DMS153 (cell line): ENCODE results near the gene ADAMTS2.

Experiments
- DNase-seq: peaks from one replicate; lab custom pipeline; 2025; lab: John Stamatoyannopoulos, UW

ADAMTS2 gene

DNA sequence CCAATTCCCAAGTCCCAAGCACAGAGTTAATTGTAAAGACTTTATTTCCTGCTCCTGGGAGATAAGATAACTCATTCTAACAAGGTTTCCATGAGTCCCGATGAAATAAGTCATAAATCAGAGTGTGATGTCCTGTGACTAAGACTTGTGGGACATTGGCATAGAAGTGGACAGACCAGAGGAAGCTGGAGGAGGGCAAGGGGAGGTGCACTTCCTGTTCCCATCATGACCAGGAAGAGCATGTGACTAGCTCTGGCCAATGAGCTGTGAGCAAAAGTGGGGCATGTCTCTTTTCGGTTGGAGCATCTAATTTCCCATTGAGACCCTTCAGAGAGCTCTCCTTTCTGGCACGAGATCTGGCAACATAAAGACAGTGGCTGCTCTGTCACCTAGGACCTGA is 184.7 kb downstream of the ADAMTS2 start:
- no peak for DNase-seq

DNA sequence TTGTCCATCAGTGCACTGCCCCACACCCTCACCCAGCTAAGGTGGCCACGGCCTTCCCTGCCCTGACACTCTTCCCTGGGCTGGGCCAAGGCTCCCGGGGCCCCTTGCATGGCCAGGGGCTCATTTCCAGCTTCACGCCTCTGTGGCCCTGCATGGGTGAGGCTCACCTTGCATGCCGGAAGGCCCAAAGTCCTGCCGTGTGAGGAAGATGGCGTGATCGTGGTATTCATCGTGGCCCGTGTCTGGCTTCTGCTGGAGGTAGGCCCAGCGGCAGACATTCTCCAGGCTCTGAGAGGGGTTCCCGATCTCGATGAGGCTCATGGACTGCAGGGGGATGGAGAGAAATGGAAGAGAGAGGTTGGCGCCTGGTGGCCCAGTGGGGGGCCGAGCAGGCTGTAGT is 186.7 kb downstream of the ADAMTS2 start:
- no peak for DNase-seq

DNA sequence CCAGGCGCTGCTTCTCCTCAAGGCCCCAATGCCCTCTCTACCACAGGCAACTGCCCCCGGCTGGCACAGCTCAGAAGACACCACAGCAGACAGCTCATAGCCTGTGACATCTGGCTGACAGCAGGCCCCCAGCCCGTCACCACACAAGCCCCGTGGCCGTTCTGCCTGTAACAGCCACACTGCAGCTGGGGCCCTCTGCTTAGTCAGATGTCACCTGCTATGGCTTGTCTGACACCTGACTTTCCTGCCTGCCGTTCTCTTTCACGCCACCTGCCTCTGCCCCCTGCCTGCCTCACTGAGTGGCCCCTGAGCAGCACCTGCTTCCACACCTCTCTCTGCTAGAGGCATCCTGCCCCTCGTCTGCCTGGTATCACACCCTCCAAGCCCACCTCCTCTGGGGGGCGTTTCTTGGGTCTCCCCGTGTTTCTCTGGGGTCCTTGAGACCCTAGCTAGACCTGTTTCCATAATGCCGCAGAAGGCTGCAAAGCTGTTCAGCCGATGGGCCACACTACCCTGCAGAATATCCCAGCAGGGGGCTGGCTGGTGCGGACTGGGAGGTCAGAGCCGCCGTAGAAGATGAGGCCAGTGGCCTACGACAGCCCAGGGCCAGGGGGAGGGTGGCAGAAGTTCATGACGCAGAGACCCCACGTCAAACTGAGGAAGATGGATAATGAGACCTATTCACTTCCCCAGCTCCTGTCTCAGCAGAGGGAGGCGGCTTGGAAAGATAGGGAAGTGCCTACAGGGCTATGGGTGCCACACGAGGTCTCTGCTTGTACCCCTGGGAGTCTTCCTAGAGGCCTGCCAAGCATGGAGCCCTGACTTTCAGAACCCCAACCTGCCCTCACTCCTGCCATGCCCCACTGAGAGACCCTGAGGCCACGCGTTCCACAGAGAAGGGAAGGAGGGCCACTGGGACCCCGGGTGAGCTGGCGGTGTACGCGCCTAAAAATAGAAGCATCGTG is 190.0 kb downstream of the ADAMTS2 start:
- no peak for DNase-seq

DNA sequence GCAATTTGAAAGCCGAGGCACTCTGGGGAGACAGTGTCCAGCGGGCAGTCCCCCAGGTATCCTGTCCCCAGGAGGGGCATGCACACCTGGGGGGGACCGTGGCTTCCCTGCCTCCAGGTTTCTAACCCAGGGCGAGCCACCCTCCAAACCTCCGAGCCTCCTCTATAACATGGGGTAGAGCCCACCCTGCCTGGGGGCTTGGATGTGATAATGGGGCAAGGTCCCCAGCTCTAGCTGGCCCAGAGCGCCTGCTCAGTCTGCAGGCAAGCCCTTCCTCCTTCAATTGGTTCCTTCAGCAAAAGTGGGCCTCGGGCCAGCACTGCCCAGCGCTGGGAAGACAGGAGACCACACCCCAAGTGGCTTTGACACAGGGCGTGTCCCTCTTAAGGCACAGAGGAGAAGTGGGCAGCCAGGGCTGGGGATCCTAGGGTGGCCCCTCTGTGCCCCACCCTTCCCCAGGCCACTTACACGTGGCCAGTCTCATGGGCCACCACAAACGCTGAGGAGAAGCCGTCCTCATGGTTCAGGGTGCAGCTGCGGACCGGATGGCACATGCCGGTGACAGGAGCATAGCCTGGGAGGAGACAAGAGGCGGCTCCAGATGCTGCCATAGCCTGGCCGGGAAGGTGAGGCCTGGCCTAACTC is 190.8 kb downstream of the ADAMTS2 start:
- no peak for DNase-seq

DNA sequence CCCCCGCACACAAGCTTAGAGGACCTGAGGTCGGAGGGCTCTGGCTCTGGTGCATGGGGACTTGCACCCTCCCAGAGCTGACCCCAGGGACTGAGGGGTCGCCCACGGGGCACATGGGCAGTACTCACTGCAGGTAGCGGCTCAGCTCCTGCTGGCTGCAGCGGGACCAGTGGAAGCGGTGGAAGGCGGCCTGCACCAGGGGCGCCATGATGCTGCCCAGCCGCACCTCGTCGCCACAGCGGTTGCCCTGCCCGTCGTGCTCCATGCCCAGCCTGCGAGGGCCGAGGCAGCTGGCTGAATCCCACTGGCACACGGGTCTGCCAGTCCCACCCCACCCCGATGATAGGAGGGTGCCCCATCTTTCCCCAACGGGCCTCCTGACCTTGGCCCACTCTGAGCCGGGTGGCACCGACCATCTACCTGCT is 191.3 kb downstream of the ADAMTS2 start:
- DNase-seq, result no peak

DNA sequence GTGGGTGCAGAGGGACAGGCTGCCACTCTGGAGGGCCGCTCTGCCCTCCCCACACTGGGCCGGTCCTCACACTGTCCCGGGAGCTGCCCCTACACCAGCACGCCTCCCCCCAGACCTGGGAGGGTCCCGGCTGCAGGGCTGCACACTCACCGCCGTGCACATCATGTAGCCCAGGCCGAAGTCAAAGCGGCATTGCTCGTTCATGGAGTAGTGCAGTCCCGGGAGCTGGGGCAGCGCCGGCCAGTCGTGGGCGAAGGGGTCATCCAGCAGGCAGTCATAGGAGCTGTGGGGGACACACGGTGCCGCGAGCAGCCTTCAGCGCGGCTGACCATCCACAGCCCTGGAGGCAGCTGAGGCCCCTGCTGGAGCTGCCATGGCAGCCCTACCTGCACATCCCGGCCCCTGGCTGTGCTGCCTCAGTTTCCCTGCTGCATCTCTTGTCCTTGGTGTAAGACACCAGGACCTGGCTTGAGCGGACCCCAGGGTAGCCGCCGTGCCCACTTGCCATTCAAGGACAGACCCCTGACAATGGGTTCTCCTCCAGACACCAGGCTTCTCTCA is 191.8 kb downstream of the ADAMTS2 start:
- DNase-seq, result no peak

DNA sequence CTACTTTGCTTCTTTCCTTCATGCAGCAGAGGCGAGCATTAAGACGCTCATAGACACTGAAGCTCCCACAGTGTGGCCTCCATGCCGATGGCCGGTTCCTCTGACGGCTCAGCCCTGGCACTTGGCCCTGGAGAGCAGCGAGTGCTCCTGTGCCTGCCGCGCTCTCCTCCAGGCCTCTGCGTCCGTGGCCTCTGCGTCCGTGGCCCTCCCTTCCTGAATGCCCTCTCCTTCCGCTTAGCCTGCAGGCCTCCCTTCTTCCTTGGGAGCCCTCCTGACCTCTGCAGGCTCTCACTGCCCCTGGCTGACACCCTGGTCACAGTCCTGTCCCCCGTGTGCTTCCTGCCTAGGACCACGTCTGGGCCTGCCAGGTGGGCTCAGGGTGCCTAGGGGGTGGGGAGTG is 192.3 kb downstream of the ADAMTS2 start:
- DNase-seq, result no peak

DNA sequence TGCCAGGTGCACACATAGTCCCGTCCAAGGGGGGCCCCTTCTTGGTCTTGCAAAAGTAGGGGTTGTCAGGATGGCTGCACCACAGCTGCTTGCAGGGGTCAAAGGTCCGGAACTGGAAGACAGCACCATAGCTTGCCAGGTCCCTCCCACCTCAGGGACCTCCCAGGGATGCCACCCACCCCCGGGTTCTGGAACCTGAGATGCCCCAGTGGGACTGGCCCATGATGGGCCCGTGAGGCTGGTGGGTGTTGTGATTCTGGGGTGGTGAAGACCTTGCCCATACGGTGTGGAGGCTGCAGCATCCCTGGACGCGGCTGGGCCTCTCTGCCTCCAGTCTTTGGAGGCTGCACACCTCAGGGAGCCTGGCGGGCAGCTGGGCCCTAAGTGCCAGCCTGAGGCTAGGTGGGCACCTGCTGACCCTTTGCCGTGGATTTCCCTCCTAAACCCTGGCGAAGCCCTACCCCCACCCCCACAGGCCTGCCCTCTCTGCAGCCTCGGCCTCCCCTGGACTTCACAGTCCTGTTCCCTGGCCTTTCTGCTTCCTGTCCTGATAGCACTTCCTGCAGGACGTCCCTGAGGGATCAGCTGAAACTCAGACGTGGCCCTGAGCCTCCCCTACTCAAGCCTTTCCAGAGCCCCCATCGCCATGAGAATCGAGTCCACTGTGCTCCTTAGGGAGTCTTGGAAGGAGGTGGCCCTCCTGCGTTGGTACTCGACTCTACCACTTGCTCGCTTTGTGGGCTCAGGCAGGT is 192.9 kb downstream of the ADAMTS2 start:
- no peak for DNase-seq

DNA sequence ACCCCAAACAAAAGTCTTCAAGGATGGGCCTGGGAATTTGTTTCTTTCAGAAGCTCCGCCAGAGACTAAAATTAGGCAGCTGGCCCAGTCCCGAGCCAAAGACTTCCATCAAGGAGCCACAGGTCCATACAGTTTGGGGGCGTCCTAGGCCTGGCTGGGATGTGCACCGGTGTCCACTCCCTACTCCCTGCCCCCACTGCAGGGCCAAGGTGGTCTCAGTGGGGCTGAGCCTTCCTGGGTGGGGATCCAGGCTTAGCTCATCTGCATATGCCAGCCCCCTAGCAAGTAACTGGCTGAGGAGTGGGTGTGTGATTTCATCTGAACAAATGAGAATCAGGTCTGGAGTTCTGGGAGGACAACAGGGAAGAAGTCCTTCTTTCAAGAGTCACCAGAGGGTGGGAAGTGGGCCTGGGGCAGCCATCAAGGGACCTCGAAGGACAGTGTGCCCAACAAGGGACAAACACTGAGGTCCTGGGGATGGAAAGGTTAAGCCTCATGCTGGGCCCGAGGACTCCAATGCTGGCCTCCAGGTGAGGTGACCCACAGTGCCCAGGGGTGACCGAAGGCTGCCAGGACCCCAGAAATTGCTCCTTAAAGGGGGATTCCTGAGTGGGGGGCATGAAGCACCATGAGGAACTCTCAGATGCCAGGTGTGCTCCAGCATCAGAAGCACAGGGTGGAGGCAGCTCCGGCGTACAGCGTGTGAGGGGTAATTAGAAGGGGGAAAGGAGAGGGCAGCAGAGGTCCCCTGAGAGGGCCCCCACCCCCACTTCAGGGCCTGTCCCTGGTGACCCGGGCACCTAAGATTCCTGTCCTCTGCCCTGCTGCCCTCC is 193.8 kb downstream of the ADAMTS2 start:
- no peak for DNase-seq

DNA sequence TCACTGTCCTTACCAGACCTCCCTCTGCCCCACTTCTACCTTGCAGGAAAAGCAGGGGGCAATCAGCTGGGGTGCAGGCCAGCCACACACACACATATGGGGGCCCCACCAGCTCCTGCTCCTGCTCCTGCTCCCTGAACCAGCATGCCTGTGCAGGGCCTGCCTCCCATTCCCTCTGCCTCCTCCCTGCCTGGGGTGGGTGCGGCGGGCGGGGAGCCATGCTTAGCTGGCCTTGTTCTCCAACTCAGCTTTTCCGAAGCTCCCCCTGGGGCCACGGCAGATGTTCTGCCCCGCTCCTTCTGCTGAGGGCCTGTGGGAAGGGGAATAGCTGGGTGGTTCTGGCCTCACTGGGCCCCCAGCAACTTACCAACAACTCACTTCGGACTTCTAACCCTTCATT is 195.2 kb downstream of the ADAMTS2 start:
- DNase-seq, result no peak

DNA sequence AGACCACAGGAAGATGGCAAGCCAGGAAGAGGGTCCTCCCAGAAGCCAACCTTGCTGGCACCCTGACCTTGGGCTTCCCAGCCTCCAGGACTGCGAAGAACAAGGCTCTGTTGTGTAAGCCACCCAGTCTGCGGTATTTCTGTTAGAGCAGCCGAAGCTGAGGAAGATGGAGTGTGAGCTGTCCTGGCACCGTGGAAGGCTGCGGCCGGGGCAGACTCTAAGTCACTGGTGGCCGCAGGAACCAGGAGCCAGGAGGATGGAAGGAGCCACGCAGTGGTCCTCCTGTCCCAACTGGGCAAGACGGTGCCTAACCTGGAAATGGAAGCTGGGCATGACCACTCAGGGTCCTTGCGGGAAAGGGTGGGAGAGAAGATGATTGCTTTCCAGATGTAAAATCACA is 196.0 kb downstream of the ADAMTS2 start:
- DNase-seq, result no peak

DNA sequence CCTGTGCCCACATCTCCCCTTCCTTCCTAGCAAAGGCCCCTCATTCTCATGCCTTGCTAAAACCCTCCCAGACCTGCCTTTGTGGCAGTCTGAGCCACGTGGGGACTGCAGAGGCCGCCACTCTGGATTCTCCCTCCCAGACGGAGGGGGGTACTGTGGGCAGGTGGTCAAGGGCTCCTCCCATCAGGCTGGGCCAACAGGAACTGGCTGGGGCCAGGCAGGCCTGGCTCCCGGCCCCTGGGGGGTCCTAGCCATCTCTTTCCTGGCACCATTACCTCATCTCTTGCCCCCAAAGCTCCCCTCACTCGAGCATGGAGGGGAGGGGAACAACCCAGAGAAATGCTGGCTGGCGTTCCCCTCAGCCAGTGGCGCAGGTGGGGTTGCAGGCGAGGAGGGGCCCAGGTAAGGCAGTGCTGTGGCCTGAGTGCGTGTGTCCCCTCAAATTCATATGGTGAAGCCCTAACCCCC is 196.5 kb downstream of the ADAMTS2 start:
- no peak for DNase-seq

DNA sequence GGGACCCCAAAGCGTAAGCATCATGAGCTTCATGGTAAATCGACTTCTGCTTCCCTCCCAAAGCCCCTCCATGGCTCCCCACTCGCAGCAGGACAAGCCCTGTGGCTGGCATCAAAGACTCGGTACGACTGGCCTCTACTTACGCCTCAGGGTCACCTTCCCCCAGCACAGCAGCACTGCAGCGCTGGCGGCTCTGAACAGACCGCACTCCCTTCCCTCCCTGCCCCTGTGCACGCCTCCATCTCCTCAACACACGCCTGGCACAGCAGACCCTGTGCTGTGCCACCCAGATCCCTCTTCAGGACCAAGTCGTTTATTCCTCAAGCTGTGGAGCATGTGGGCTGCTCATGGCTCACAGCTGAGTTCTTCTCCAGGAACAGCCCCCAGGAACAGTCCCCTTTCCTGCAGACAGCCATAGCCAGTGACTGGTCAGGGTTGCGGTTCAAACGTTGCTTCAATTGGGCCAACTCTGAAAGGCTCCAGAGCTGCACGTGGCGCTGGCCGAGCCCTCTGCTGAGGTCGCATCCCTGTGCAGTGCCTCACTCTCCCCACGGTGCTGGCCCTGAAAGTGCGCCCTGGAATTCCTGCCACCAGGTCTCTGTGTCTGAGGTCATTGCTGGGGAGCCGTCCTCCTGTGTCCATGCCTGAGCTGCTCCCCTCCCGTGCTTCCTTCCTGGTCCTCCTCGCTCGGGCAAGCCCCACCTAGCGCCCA is 197.1 kb downstream of the ADAMTS2 start:
- no peak for DNase-seq

DNA sequence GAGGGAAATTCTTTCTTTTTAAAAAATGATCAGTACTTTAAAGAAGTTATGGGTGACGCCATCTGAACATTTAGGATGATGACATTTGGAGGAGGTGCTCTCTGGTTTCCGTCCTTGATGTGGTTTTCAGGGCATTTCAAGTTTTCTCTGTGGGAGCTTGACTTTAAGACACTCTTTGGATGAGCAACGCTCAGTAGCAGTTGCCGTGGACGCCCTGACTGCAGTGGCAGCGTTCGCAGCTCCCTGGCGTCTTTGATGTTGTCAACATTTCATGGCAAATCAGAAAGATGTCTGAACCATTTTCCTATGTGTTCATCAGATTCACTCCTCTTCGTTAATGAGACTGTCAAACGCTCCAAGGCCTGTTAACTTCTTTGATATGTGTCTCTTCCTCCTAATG is 199.0 kb downstream of the ADAMTS2 start:
- no peak for DNase-seq

DNA sequence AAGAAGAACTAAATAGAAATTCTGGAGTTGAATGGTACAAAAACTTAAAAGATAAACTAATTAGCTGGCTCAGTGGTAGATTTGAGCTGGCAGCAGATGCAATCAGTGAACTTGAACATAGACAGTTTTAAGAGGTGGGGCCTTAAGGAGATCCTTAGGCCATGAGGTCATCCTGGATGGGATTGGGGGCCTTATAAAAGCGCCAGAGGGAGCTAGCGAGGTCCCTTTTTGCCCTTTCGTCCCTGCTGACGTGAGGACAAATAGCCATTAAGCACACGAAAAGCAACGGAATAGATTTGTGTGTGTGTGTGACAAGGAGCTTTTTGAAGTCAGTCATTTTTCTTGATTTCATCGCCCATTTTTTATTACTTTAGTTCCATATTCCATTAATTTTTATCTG is 201.8 kb downstream of the ADAMTS2 start:
- DNase-seq, result no peak

DNA sequence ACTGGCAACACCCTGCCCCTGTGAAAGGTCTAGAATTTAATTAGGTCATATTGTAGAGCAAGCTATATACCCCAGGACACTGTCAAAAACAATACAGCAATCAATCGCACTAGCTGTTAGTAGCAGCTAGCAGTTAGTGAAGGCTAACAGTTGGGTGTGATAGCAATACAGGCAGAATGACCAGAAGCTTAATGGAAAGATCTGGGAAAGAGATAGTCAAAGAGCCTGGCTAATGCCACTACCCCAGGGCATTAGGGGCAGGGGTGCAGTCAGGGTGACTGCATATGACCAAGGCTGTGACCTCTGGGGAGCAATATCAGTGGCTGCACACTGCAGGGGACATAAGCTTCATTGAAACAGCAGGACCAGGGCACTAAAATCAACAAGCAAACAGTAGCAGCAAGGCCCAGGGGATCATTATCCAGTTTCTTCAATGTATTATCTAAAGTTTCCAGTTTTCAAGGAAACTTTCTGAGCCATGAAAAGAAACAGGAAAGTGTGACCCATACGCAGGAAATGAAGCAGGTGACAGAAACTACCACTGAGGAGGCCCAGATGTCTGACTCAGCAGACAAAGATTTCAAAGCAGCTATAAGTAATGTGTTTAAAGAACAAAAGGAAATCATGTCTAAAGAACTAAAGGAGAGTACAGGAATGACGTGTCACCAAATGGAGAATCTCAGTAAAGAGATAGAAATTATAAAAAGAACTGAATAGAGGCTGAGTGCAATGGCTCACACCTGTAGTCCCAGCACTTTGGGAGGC is 202.6 kb downstream of the ADAMTS2 start:
- DNase-seq, result no peak

DNA sequence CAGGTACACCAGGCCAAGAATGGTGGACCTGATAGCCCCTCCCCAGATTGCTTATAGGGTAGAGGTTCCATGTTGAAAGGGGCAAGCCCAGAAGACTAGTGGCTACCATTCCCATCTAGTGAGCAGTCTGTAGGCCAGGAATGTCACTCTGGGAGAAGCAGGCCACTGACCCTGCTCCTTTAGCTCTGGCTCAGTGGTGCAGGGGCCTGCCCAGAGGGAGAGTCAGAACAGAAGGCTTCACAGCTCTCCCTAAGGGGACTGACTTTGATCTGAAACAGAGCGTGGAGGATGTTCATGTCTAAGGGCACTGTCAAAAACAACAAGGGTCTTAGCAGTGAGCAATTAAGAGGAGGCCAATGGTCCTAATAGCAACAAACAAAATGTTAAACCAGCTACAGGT is 203.4 kb downstream of the ADAMTS2 start:
- DNase-seq, result no peak

DNA sequence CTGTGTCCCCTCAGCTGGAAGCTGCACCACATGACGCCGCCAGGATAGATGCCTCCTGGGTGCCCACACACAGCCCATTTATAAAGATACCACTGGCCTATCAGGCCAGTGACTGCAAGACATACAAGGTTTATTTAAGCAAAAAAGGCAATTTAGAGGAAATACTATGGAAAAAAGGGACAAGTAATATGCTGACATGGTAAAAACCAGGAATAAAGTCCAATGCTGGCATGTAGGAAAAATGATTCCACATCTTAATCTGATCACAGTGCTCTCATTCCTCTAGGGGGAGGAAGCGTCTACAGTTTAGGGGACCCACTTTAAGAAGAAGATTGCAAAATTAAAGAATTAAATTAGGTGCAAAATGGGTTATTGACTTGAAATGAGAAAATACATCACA is 205.0 kb downstream of the ADAMTS2 start:
- no peak for DNase-seq

DNA sequence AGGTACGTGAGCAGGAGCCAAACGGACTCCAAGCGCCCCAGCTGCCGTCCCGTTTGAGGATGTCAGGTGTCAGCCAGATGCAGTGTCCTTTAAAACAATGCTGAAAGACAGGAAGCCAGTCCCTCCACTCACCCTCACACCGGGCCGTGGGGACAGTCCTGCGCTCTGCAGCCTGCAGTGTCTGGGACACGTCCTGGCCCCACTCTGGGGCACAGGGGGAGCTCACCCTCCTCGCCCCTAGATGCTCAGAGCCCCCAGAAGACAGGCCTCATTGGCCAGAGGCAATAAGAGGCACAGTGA is 205.4 kb downstream of the ADAMTS2 start:
- DNase-seq, result no peak
